ENCODE data around the gene TNNT1.

GRCh38 chr19:55174425-55175116 lies 25.6 kb upstream of the TNNT1 start:
- TF ChIP-seq REST (IDR thresholded peaks at IDR 0.05; ENCODE audit: borderline replicate concordance) (no peak), CTCF (IDR thresholded peaks at IDR 0.05; ENCODE audit: poor library complexity, severe bottlenecking) (no peak), RAD21 (conservative IDR thresholded peaks at IDR 0.05) (no peak), EZH2 (IDR thresholded peaks at IDR 0.05; ENCODE audit: borderline replicate concordance, insufficient read depth, low read length, poor library complexity, severe bottlenecking) (no peak), EP300 (conservative IDR thresholded peaks at IDR 0.05; ENCODE audit: poor library complexity, severe bottlenecking) (no peak), POLR2AphosphoS5 (IDR thresholded peaks at IDR 0.05) (no peak), MXI1 (conservative IDR thresholded peaks at IDR 0.05; ENCODE audit: poor library complexity, severe bottlenecking) (no peak), TAF1 (IDR thresholded peaks at IDR 0.05; ENCODE audit: low read depth) (no peak)

Data from neural cell (in vitro differentiated cells).